ENCODE data around the gene HERC6. TPM values are rescaled to one million over a fixed set of nuclear protein-coding genes. Genes with fewer than 3 reads are reported as not detected.

Gene HERC6
- polyA plus RNA-seq, 2 of the 4 experiments (the other 2 are of a cell fraction) = 2.8 to 7.0 TPM

GRCh38 chr4:88352062-88352740 lies 26.5 kb upstream of the HERC6 start (continued):
- TF ChIP-seq CHD4 (IDR thresholded peaks at IDR 0.05; ENCODE audit: borderline replicate concordance) = no peak
- TF ChIP-seq HOXA7 (CRISPR knock-in tag; IDR thresholded peaks at IDR 0.05) = no peak
- TF ChIP-seq FOXS1 (CRISPR knock-in tag; IDR thresholded peaks at IDR 0.05) = no peak
- no peak for TF ChIP-seq HEYL (CRISPR knock-in tag; IDR thresholded peaks at IDR 0.05)
- TF ChIP-seq POLR2A (IDR thresholded peaks at IDR 0.05; ENCODE audit: low read length) = no peak
- no peak for TF ChIP-seq FOSB (CRISPR knock-in tag; IDR thresholded peaks at IDR 0.05)
- TF ChIP-seq ZC3H11A (IDR thresholded peaks at IDR 0.05) = no peak
- no peak for TF ChIP-seq BHLHE40 (IDR thresholded peaks at IDR 0.05; ENCODE audit: low read depth, low read length)
- TF ChIP-seq KDM1A (IDR thresholded peaks at IDR 0.05; ENCODE audit: low read depth) = no peak

GRCh38 chr4:88353324-88353723 lies 25.3 kb upstream of the HERC6 start:
- FAIRE-seq (no peak), ATAC-seq (no peak), DNase-seq (ENCODE audit: low read depth in 1 of 2, low spot score in 1 of 2) (no peak)
- H3K9me3 ChIP-seq = no peaks in the 10 kb centered on the region
- ChIA-PET POLR2A (no interaction called here), CTCF (interaction anchor here (0.9 kb wide), 1 partner anchor 74 kb away, joined by 3 read pairs; no protein-coding TSS in a partner anchor)
- TF ChIP-seq RFX5 (IDR thresholded peaks at IDR 0.05) (no peak), CHD2 (IDR thresholded peaks at IDR 0.05; ENCODE audit: low read length, partially characterized antibody) (no peak), CBX8 (IDR thresholded peaks at IDR 0.05) (no peak), JUNB (IDR thresholded peaks at IDR 0.05) (no peak), E2F6 (IDR thresholded peaks at IDR 0.05; ENCODE audit: borderline replicate concordance, low read depth) (no peak), PHF8 (IDR thresholded peaks at IDR 0.05; ENCODE audit: borderline replicate concordance, low read depth) (no peak), NFE2L2 (conservative IDR thresholded peaks at IDR 0.05; ENCODE audit: low read length) (no peak)
- no peaks in the 10 kb centered on the region for H3K4me1 ChIP-seq
- H3K4me2 ChIP-seq = no peak overlapping the region
- H3K27ac ChIP-seq = no peak overlapping the region
- no peak overlapping the region for H3K4me3 ChIP-seq

DNA sequence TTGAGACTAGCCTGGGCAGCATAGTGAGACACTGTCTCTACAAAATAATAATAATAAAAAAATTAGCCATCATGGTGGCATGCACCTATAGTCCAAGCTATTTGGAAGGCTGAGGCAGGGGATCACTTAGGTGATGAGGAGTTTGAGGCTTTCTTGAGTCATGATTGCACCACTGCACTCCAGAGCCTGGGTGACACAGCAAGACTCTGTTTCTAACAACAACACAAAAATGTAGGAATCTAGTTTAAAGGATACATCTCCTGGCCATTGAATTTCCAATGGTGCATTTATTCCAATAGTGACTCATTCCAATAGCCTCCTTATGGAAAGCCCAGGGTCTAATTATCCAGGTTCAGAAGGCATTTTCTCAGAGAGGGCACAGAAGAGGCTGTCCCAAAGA lies 21.9 kb upstream of the HERC6 start:
- CTCF ChIA-PET = no interaction called here
- TF ChIP-seq EHF (CRISPR knock-in tag; IDR thresholded peaks at IDR 0.05) (no peak), NPAS2 (CRISPR knock-in tag; IDR thresholded peaks at IDR 0.05; ENCODE audit: borderline replicate concordance) (no peak)

GRCh38 chr4:88357262-88357661 lies 21.4 kb upstream of the HERC6 start:
- no peak for FAIRE-seq
- Histone ChIP-seq H3K27ac (no peak overlapping the region), H3K4me3 (no peak overlapping the region), H3K9me3 (0 out of 3 replicates have a peak, but pooled peaks cover 4% of the 10 kb centered on the region), H3K4me1 (no peaks in the 10 kb centered on the region), H3K4me2 (no peak overlapping the region)
- WGBS (ENCODE audit: missing lambda C conversion rate) = 91% methylated on average over 4 of the region's 4 CpGs
- no peak for ATAC-seq
- ChIA-PET CTCF (no interaction called here), POLR2A (no interaction called here)
- DNase-seq (ENCODE audit: low read depth in 1 of 2, low spot score in 1 of 2) = no peak
- TF ChIP-seq KDM1A (IDR thresholded peaks at IDR 0.05; ENCODE audit: low read depth) = no peak
- no peak for TF ChIP-seq CBX2 (IDR thresholded peaks at IDR 0.05; ENCODE audit: borderline replicate concordance, low read depth)
- TF ChIP-seq POLR2A (IDR thresholded peaks at IDR 0.05; ENCODE audit: low read length) = no peak
- no peak for TF ChIP-seq HOXB5 (CRISPR knock-in tag; IDR thresholded peaks at IDR 0.05)
- no peak for TF ChIP-seq HES2 (IDR thresholded peaks at IDR 0.05)
- TF ChIP-seq HDAC2 (IDR thresholded peaks at IDR 0.05) = no peak
- no peak for TF ChIP-seq CHD4 (IDR thresholded peaks at IDR 0.05; ENCODE audit: borderline replicate concordance)
- no peak for TF ChIP-seq KDM5A (IDR thresholded peaks at IDR 0.05)
- TF ChIP-seq, protein P1, sequence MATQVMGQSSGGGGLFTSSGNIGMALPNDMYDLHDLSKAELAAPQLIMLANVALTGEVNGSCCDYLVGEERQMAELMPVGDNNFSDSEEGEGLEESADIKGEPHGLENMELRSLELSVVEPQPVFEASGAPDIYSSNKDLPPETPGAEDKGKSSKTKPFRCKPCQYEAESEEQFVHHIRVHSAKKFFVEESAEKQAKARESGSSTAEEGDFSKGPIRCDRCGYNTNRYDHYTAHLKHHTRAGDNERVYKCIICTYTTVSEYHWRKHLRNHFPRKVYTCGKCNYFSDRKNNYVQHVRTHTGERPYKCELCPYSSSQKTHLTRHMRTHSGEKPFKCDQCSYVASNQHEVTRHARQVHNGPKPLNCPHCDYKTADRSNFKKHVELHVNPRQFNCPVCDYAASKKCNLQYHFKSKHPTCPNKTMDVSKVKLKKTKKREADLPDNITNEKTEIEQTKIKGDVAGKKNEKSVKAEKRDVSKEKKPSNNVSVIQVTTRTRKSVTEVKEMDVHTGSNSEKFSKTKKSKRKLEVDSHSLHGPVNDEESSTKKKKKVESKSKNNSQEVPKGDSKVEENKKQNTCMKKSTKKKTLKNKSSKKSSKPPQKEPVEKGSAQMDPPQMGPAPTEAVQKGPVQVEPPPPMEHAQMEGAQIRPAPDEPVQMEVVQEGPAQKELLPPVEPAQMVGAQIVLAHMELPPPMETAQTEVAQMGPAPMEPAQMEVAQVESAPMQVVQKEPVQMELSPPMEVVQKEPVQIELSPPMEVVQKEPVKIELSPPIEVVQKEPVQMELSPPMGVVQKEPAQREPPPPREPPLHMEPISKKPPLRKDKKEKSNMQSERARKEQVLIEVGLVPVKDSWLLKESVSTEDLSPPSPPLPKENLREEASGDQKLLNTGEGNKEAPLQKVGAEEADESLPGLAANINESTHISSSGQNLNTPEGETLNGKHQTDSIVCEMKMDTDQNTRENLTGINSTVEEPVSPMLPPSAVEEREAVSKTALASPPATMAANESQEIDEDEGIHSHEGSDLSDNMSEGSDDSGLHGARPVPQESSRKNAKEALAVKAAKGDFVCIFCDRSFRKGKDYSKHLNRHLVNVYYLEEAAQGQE (IDR thresholded peaks at IDR 0.05) = no peak
- no peak for TF ChIP-seq RCOR1 (IDR thresholded peaks at IDR 0.05; ENCODE audit: low read depth, low read length)
- TF ChIP-seq MAFK (IDR thresholded peaks at IDR 0.05; ENCODE audit: partially characterized antibody) = no peak
- no peak for TF ChIP-seq ELK1 (IDR thresholded peaks at IDR 0.05; ENCODE audit: low read depth, low read length)
- TF ChIP-seq JUN (IDR thresholded peaks at IDR 0.05) = no peak
- TF ChIP-seq ESRRA (IDR thresholded peaks at IDR 0.05; ENCODE audit: borderline replicate concordance, low read length) = no peak
- no peak for TF ChIP-seq RFX5 (IDR thresholded peaks at IDR 0.05)
- TF ChIP-seq SMC3 (IDR thresholded peaks at IDR 0.05) = no peak
- TF ChIP-seq MYC (IDR thresholded peaks at IDR 0.05; ENCODE audit: borderline replicate concordance, low read length) = no peak

More for the DNA sequence above, 21.9 kb upstream of the HERC6 start:
- DNase-seq (ENCODE audit: low read depth in 1 of 2, low spot score in 1 of 2) = no peak
- 0 out of 3 replicates have a peak, but pooled peaks cover 4% of the 10 kb centered on the region for H3K9me3 ChIP-seq
- H3K27ac ChIP-seq = no peak overlapping the region
- H3K4me3 ChIP-seq = no peak overlapping the region
- POLR2A ChIA-PET = no interaction called here
- no peak for ATAC-seq
- no peak for FAIRE-seq
- H3K4me1 ChIP-seq = no peaks in the 10 kb centered on the region
- H3K4me2 ChIP-seq = no peak overlapping the region

All from A549 (cell line).